Left ventricle myocardium inferior (tissue), 1 donor: ENCODE data around the gene SLC5A9. TPM values are rescaled to one million over a fixed set of nuclear protein-coding genes. Genes with fewer than 3 reads are reported as not detected.
"Not testable (repeated sequence)": the region's sequence is repeated elsewhere in the genome, so short reads cannot be mapped to it uniquely, and the experiment has no call there.

Source experiments
- DNase-seq: peaks from one replicate; pipeline ENCODE4 v3.0.0-alpha.2; 2020
- H3K27ac ChIP-seq: fragments of 200-600 bp; replicated peaks from 2 replicates; pipeline ENCODE4 v1.8.0; 2021
- H3K27me3 ChIP-seq: fragments of 200-600 bp; 2 replicates; pipeline ENCODE4 v1.8.0; 2021; ENCODE audit warnings: low read depth
- H3K36me3 ChIP-seq: fragments of 200-600 bp; 2 replicates; pipeline ENCODE4 v1.8.0; 2021
- H3K4me1 ChIP-seq: fragments of 200-600 bp; 2 replicates; pipeline ENCODE4 v1.8.0; 2021
- H3K4me3 ChIP-seq: fragments of 200-600 bp; 2 replicates; pipeline ENCODE4 v1.8.0; 2021; ENCODE audit warnings: mild to moderate bottlenecking, moderate library complexity
- H3K9me3 ChIP-seq: fragments of 200-600 bp; replicated peaks from 2 replicates; pipeline ENCODE4 v1.8.0; 2021
- intact Hi-C: fragments of 100-400 bp; cut with micrococcal nuclease; formaldehyde crosslinking; loops from one replicate; pipeline ENCODE4 v1.11.0; 2022
- total RNA-seq: library from RNA; stranded (reverse); fragmentation: NEBNext Ultra II Directional; extraction: Animal tissue kit (Norgen Biotek cat#: 25700); gene quantifications from one replicate; pipeline ENCODE4 v1.2.1, GENCODE V29; 2021
- TF ChIP-seq, protein P1 (sequence below): fragments of 200-600 bp; IDR thresholded peaks from 2 replicates; pipeline ENCODE4 v1.8.0; 2021; ENCODE audit warnings: antibody characterized with exemption, mild to moderate bottlenecking, borderline replicate concordance
- donor health status: DM: no; HTN: yes; CAD: no; lungs with severe emphysema.

SLC5A9 gene
- total RNA-seq, 1 donor from 2014 or later, result 0.36 TPM

DNA sequence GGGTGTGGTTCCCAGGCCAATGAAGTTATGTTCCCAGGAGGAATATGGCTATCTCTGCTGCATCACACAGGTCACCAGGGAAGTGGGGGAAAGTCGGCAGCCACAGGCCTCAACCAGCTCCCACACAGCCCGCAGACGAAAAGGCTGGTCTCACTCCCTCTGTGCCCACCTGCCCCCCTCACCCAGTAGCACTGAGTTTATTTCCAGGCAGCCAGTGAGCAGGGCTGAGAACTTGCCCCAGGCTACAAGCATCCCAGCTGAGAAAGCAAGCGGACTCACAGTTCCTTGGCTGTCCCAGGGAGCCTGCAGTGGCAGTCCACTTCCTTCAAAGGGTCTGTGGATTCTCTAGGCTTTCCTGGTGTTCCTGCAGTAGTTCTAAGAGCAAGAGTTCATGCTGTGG, 68.9 kb downstream of the SLC5A9 start:
- H3K27ac ChIP-seq, result no peak overlapping the region
- no peaks in the 10 kb centered on the region for H3K36me3 ChIP-seq
- peaks cover 15% of the 10 kb centered on the region for H3K9me3 ChIP-seq
- intact Hi-C loops, result no loop called here
- TF ChIP-seq, protein P1, sequence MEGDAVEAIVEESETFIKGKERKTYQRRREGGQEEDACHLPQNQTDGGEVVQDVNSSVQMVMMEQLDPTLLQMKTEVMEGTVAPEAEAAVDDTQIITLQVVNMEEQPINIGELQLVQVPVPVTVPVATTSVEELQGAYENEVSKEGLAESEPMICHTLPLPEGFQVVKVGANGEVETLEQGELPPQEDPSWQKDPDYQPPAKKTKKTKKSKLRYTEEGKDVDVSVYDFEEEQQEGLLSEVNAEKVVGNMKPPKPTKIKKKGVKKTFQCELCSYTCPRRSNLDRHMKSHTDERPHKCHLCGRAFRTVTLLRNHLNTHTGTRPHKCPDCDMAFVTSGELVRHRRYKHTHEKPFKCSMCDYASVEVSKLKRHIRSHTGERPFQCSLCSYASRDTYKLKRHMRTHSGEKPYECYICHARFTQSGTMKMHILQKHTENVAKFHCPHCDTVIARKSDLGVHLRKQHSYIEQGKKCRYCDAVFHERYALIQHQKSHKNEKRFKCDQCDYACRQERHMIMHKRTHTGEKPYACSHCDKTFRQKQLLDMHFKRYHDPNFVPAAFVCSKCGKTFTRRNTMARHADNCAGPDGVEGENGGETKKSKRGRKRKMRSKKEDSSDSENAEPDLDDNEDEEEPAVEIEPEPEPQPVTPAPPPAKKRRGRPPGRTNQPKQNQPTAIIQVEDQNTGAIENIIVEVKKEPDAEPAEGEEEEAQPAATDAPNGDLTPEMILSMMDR, result no peak
- H3K27me3 ChIP-seq, result no peaks in the 10 kb centered on the region
- no peak for DNase-seq
- H3K4me1 ChIP-seq, result no peaks in the 10 kb centered on the region
- H3K4me3 ChIP-seq, result no peak overlapping the region

DNA sequence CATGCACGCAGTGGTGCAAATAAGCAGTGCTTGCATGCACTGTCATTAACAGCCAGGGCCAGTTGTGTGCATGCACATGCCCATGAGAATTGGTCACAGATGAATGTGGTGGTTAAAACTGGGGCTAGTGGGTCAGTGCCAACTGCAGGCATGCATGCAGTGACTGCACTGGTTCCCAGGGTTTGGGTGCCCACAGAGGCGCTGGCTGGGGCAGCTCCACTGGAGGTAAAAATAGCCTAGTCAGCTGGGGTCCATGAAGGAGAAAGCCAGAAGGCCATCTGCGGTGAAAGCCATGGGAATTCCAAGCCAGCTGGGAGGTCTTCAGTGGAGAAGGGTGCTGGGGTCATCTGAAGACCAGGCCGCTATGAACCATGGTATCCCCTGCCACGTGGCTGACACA, 70.2 kb downstream of the SLC5A9 start:
- TF ChIP-seq, protein P1, result no peak
- no peaks in the 10 kb centered on the region for H3K27me3 ChIP-seq
- no peaks in the 10 kb centered on the region for H3K4me1 ChIP-seq
- DNase-seq, result no peak
- no peak overlapping the region for H3K27ac ChIP-seq
- peaks cover 15% of the 10 kb centered on the region for H3K9me3 ChIP-seq
- intact Hi-C loops, result no loop called here
- H3K4me3 ChIP-seq, result no peak overlapping the region
- H3K36me3 ChIP-seq, result no peaks in the 10 kb centered on the region

DNA sequence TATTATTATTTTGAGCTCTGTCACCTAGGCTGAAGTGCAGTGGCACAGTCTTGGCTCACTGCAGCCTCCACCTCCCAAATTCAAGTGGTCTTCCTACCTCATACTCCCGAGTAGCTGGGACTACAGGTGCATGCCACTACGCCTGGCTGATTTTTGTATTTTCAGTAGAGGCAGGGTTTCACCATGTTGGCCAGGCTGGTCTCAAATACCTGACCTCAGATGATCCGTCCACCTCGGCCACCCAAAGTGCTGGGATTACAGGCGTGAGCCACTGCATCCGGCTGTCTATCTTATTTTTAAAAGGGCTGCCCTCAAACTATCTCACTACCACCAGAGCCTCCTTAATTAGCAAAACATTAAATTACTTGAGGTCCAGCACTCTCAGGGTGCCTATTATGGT, 71.6 kb downstream of the SLC5A9 start:
- H3K4me3 ChIP-seq, H3K27ac ChIP-seq, DNase-seq, H3K36me3 ChIP-seq, intact Hi-C loops, H3K27me3 ChIP-seq, H3K4me1 ChIP-seq: not testable (repeated sequence)
- H3K9me3 ChIP-seq, result peaks cover 11% of the 10 kb centered on the region

DNA sequence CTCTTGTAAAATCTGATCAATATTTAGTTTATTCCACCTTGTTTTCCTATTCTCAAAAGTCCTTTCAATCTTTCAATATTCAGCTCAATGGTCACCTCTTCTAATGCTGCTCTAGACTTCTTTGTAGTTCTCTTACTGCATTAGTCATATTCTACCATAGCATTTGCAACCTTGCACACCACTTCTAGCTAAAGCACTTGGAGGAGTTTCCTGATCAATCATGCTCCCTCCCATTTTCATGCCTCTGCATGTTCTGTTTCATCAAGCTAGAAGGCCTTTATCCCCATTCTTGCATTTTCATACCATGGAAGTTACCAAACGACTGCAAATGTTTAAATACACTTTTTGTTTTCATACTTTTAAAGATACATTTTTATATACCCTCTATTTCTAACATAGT, 72.1 kb downstream of the SLC5A9 start:
- TF ChIP-seq, protein P1, result no peak
- no peaks in the 10 kb centered on the region for H3K36me3 ChIP-seq
- H3K27ac ChIP-seq, result no peak overlapping the region
- DNase-seq, result no peak
- H3K4me3 ChIP-seq, result no peak overlapping the region
- intact Hi-C loops, result no loop called here
- H3K27me3 ChIP-seq, result no peaks in the 10 kb centered on the region
- H3K9me3 ChIP-seq, result peaks cover 5% of the 10 kb centered on the region
- H3K4me1 ChIP-seq, result no peaks in the 10 kb centered on the region

Other genes starting within 250 kb of the SLC5A9 start
- 1.4 TPM for gene TRABD2B, start 225.3 kb upstream of the SLC5A9 start, total RNA-seq
- gene SPATA6, start 249.5 kb downstream of the SLC5A9 start, total RNA-seq, result 9.3 TPM